ENCODE data around the gene SLC9C1. TPM values are rescaled to one million over a fixed set of nuclear protein-coding genes. Genes with fewer than 3 reads are reported as not detected.

Gene SLC9C1
- total RNA-seq, 1 donor, result 0.45 TPM

DNA sequence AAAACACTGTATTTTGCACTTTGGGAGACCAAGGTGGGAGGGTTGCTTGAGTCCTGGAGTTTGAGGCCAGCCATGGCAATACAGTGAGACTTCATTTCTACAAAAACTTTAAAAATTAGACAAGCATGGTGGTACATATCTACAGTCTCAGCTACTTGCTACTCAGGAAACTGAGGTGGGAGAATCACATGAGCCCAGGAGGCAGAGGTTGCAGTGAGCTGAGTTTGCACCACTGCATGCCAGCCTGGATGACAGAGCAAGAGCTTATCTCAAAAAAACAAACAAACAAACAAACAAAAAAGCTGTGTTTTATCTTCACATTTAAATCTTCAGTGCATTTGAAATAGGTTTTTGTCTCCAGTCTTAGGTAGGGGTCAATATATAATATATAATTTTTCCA, 4.8 kb upstream of the SLC9C1 start:
- no peak overlapping the region for H3K4me3 ChIP-seq (ENCODE audit: low read depth, low read length)
- TF ChIP-seq, protein P1, sequence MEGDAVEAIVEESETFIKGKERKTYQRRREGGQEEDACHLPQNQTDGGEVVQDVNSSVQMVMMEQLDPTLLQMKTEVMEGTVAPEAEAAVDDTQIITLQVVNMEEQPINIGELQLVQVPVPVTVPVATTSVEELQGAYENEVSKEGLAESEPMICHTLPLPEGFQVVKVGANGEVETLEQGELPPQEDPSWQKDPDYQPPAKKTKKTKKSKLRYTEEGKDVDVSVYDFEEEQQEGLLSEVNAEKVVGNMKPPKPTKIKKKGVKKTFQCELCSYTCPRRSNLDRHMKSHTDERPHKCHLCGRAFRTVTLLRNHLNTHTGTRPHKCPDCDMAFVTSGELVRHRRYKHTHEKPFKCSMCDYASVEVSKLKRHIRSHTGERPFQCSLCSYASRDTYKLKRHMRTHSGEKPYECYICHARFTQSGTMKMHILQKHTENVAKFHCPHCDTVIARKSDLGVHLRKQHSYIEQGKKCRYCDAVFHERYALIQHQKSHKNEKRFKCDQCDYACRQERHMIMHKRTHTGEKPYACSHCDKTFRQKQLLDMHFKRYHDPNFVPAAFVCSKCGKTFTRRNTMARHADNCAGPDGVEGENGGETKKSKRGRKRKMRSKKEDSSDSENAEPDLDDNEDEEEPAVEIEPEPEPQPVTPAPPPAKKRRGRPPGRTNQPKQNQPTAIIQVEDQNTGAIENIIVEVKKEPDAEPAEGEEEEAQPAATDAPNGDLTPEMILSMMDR (IDR thresholded peaks at IDR 0.05; ENCODE audit: insufficient read depth, low read length), result no peak
- DNase-seq (ENCODE audit: low read depth), result no peak

- no peak overlapping the region for H3K4me3 ChIP-seq (ENCODE audit: low read depth, low read length)
- no peak for DNase-seq (ENCODE audit: low read depth)
- TF ChIP-seq, protein P1 (IDR thresholded peaks at IDR 0.05; ENCODE audit: insufficient read depth, low read length), result no peak
These were observed 3.7 kb upstream of the SLC9C1 start for GRCh38 chr3:112297714-112298113.

DNA sequence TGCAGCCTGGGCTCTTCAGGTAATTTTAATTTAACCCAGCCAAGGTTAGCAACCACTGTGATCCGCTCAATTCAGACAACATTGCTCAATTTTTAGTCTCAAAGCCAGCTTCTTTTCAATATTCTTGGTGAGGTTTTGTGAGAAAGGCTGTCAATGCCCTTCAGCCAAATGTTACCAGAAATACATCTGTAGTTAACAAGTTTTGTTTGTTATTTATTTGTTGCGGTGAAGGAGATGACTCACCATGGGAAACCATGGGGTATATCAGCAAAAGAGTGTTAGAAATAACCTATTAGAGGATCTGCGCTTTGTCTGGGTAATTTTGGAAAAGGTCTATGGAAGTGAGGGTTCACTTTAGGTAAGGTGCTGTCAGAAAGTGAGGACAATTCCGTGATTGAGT, 5.0 kb downstream of the SLC9C1 start:
- TF ChIP-seq, protein P1 (IDR thresholded peaks at IDR 0.05; ENCODE audit: insufficient read depth, low read length), result no peak
- no peak overlapping the region for H3K4me3 ChIP-seq (ENCODE audit: low read depth, low read length)
- no peak for DNase-seq (ENCODE audit: low read depth)

GRCh38 chr3:112280266-112280665, 13.8 kb downstream of the SLC9C1 start:
- TF ChIP-seq, protein P1 (IDR thresholded peaks at IDR 0.05; ENCODE audit: insufficient read depth, low read length), result no peak
- no peak for DNase-seq (ENCODE audit: low read depth)
- no peak overlapping the region for H3K4me3 ChIP-seq (ENCODE audit: low read depth, low read length)

GRCh38 chr3:112273536-112273935, 20.5 kb downstream of the SLC9C1 start:
- DNase-seq (ENCODE audit: low read depth), result peak; percentile 7
- H3K4me3 ChIP-seq (ENCODE audit: low read depth, low read length), result no peak overlapping the region
- TF ChIP-seq, protein P1 (IDR thresholded peaks at IDR 0.05; ENCODE audit: insufficient read depth, low read length), result no peak

DNA sequence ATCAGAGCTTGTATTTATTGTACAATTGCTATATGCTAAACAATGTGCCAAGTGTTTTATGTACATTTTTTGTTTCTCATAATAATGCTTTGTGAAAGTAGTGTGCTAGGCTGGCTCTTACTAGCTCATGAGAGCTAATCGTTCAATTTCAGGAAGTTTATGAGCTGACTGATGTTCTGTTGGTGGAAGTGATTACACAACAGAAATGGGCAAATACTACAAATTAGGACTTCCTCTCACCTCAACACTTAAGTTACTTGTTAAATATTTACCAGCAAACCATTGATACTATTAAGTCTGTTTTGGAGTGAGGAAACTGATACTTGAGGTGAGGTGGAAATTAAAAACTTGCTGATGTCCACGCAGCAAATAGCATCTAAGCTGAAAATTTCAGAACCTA, 32.3 kb downstream of the SLC9C1 start:
- H3K4me3 ChIP-seq (ENCODE audit: low read depth, low read length), result no peak overlapping the region
- DNase-seq (ENCODE audit: low read depth), result no peak
- TF ChIP-seq, protein P1 (IDR thresholded peaks at IDR 0.05; ENCODE audit: insufficient read depth, low read length), result no peak

DNA sequence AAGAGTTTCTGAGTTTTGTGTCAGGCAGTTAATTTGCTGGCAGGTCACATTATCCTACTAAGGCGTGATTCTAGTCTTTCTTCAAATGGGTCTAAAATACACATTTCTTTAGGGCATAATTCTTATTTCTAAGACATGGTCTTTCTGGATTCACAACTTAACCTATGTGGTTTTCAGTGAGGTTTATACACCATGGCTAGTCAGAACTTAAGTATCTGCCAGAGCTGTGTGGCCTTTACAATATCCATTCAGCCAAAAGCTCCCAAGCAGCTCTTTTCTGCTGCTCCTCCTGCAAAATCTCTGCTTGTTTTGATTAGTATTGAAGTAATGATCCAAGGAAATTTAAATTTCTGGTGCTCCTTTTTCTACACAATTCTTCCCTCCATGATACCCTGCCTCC, 33.5 kb downstream of the SLC9C1 start:
- no peak overlapping the region for H3K4me3 ChIP-seq (ENCODE audit: low read depth, low read length)
- TF ChIP-seq, protein P1 (IDR thresholded peaks at IDR 0.05; ENCODE audit: insufficient read depth, low read length), result no peak
- no peak for DNase-seq (ENCODE audit: low read depth)
